ENCODE data around the gene AFAP1L1.

DNA sequence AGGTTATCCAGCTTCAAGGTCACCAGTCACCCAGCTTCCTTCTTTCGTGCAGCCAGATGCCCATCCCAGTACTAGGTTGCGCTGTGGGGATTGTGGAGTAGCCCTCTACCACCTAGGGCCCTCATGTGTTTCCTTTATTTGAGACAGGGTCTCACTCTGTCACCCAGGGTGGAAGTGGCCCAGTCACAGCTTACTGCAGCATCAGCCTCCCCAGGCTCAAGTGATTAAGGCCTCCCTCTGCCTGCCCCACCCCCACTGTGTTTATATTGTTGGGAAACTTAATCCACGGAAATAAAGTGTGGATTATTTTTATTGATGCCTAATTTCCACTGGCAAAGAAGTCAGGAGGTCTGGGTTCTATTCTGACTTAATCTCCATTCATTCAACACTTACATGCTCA lies 103.1 kb downstream of the AFAP1L1 start:
- TF ChIP-seq ESRRG (CRISPR knock-in tag; IDR thresholded peaks at IDR 0.05) (no peak), ZC3H10 (CRISPR knock-in tag; IDR thresholded peaks at IDR 0.05) (no peak), ISL1 (CRISPR knock-in tag; IDR thresholded peaks at IDR 0.05) (no peak), OSR1 (CRISPR knock-in tag; IDR thresholded peaks at IDR 0.05) (no peak), RARB (CRISPR knock-in tag; IDR thresholded peaks at IDR 0.05) (no peak), ZFP30 (CRISPR knock-in tag; IDR thresholded peaks at IDR 0.05) (no peak), SNAI2 (CRISPR knock-in tag; IDR thresholded peaks at IDR 0.05) (no peak), ARNTL (CRISPR knock-in tag; IDR thresholded peaks at IDR 0.05; ENCODE audit: borderline replicate concordance, low read depth) (no peak), TCF4 (CRISPR knock-in tag; IDR thresholded peaks at IDR 0.05; ENCODE audit: borderline replicate concordance) (no peak), TOX (CRISPR knock-in tag; IDR thresholded peaks at IDR 0.05; ENCODE audit: borderline replicate concordance) (no peak), ZFP3 (CRISPR knock-in tag; IDR thresholded peaks at IDR 0.05) (no peak)
- TF ChIP-seq, protein P1, sequence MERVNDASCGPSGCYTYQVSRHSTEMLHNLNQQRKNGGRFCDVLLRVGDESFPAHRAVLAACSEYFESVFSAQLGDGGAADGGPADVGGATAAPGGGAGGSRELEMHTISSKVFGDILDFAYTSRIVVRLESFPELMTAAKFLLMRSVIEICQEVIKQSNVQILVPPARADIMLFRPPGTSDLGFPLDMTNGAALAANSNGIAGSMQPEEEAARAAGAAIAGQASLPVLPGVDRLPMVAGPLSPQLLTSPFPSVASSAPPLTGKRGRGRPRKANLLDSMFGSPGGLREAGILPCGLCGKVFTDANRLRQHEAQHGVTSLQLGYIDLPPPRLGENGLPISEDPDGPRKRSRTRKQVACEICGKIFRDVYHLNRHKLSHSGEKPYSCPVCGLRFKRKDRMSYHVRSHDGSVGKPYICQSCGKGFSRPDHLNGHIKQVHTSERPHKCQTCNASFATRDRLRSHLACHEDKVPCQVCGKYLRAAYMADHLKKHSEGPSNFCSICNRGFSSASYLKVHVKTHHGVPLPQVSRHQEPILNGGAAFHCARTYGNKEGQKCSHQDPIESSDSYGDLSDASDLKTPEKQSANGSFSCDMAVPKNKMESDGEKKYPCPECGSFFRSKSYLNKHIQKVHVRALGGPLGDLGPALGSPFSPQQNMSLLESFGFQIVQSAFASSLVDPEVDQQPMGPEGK (CRISPR knock-in tag; IDR thresholded peaks at IDR 0.05; ENCODE audit: borderline replicate concordance) = no peak
- TF ChIP-seq, protein P2, sequence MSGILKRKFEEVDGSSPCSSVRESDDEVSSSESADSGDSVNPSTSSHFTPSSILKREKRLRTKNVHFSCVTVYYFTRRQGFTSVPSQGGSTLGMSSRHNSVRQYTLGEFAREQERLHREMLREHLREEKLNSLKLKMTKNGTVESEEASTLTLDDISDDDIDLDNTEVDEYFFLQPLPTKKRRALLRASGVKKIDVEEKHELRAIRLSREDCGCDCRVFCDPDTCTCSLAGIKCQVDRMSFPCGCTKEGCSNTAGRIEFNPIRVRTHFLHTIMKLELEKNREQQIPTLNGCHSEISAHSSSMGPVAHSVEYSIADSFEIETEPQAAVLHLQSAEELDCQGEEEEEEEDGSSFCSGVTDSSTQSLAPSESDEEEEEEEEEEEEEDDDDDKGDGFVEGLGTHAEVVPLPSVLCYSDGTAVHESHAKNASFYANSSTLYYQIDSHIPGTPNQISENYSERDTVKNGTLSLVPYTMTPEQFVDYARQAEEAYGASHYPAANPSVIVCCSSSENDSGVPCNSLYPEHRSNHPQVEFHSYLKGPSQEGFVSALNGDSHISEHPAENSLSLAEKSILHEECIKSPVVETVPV (CRISPR knock-in tag; IDR thresholded peaks at IDR 0.05) = no peak
- TF ChIP-seq, protein P3, sequence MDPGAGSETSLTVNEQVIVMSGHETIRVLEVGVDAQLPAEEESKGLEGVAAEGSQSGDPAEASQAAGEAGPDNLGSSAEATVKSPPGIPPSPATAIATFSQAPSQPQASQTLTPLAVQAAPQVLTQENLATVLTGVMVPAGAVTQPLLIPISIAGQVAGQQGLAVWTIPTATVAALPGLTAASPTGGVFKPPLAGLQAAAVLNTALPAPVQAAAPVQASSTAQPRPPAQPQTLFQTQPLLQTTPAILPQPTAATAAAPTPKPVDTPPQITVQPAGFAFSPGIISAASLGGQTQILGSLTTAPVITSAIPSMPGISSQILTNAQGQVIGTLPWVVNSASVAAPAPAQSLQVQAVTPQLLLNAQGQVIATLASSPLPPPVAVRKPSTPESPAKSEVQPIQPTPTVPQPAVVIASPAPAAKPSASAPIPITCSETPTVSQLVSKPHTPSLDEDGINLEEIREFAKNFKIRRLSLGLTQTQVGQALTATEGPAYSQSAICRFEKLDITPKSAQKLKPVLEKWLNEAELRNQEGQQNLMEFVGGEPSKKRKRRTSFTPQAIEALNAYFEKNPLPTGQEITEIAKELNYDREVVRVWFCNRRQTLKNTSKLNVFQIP (CRISPR knock-in tag; IDR thresholded peaks at IDR 0.05; ENCODE audit: borderline replicate concordance, low read depth) = no peak
